Activated T-cell treated with anti-CD3 and anti-CD28 coated beads for 48 hours (primary cell): ENCODE data around the gene PPIC.

ENCODE experiments used
- DNase-seq: peaks from one replicate; pipeline ENCODE4 v3.0.0-alpha.2; 2020; ENCODE audit warnings: low read depth

Gene PPIC

GRCh38 chr5:123036391-123037103 lies at the start of gene PPIC:
Gene PPIC (minus strand): TSS chr5:123036725. CDS start chr5:123036625, 100 bp downstream.
- DNase-seq: no peak

- no peak for DNase-seq
Observed at GRCh38 chr5:123085638-123086286, 49.2 kb upstream of the PPIC start.

GRCh38 chr5:123084730-123085605 lies 48.4 kb upstream of the PPIC start:
- DNase-seq: no peak

DNA sequence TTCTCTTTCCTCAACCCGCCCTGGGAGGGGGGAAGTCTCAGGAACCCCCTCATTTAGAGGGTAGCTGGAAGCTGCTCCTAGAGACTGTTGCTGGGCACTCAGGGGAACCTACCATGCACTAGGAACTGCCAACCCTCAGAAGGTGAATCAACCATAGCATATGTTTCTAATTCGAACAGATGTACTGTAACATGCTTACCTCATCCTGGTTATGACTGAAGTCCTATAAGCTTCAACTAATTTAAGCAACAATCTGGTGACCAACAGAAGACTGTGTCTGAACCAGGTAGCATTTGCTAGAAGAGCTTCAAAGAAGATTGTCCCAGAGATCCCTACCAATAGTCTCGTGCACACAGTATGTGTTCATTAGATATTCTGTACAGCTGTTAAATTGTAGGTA lies 46.8 kb upstream of the PPIC start:
- DNase-seq: no peak

DNA sequence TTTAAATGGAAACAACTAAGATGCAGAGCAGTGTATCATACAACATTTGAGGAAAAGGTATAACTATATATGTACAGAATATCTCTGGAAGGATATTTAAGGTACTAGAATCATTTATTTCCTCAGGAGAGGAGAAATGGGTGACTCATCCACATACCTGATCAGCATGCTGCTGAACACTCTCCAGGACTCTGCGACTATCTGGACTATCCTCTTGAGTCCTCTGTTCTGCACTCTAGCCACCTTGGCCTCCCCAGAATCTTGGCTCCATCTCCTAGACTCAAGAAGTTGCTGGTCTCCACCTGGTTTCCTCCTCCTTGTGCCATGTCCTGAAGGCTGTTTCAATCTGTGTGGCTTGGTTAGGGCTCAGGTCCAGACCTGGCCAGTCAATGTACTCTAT lies 43.7 kb upstream of the PPIC start:
- DNase-seq: no peak

DNA sequence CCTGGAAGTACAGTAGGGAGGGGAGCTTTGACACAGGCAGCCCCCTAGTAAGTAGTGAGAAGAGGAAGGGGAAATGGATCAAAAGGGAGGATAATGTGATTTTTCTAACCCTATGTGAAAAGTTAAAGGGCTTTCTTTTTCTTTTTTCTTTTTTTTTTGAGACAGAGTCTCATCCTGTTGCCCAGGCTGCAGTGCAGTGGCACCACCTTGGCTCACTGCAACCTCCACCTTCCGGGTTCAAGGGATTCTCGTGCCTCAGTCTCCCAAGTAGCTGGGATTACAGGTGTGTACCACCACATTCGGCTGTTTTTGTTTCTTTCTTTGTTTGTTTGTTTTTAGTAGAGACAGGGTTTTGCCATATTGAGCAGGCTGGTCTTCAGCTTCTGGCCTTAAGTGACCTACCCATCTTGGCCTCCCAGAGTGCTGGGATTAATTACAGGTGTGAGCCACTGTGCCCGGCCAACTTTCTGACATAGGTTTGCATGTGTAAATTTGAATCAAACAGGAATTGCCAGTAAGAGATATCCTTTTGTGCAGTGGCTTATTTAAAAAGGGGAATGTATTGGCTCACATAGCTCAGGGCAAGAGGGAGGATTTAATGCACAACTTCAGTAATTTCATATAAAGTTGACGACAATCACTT lies 39.1 kb upstream of the PPIC start:
- no peak for DNase-seq

- no peak for DNase-seq
Observed at GRCh38 chr5:123068368-123068938, 31.9 kb upstream of the PPIC start.

DNA sequence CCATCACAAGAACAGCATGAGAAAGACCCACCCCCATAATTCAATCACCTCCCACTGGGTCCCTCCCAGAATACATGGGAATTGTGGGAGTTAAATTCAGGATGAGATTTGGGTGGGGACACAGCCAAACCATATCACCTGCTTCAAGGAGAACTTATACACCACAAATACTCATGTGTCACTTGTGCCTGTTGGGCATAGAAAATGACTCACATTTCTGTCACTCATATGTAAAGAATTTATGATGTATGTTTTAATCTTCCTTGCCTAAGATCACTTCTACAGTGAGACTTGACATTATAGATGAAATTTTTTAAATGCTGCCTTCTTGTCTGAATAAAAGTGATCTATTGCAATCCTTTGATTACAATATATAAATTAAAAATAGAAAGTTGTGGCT lies 29.5 kb upstream of the PPIC start:
- no peak for DNase-seq

DNA sequence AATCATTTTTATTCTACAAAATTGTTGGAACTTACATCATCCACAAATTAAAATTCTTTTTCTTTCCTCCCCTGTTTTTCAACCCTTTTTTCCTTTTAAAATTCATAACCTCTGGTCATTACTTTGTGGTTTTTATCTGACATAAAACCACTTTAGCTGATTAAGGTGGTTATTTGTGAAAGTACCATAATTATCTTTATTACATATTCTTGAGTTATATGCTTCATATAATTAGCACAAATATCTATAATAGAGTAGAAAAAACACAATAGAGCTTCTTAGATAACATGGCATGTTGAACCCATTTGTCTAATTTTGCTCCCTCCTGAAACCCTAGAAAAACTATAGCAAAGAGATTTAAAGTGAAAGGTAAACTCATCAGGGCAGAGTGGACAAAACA lies 22.9 kb upstream of the PPIC start:
- DNase-seq: no peak

DNA sequence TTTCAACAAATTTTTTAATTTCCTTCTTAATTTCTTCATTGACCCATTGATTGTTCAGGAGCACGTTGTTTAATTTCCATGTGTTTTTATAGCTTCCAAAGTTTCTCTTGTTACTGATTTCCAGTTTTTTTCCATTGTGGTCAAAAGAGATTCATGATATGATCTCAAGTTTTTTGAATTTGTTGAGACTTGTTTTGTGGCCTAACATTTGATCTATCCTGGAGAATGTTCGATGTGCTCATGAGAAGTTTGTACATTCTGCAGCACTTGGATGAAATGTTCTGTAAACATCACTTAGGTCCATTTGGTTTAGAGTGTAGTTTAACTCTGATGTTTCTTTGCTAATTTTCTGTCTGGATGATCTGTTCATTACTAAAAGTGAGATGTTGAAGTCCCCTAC lies 14.7 kb upstream of the PPIC start:
- DNase-seq: no peak

DNA sequence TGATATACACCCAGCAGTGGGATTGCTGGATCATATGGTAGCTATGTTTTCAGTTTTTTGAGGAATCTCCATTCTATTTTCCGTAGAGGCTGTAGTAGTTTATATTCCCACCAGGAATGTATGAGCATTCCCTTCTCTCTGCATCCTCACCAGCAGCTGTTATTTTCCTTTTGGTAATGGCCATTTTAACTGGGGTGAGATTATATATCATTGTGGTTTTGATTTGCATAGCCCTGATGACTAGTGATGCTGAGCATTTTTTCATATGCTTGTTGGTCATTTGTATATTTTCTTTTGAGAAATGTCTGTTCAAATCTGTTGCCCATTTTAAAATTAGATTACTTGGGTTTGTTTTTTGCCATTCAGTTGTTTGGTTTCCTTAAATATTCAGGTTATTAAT lies 11.2 kb upstream of the PPIC start:
- no peak for DNase-seq

DNA sequence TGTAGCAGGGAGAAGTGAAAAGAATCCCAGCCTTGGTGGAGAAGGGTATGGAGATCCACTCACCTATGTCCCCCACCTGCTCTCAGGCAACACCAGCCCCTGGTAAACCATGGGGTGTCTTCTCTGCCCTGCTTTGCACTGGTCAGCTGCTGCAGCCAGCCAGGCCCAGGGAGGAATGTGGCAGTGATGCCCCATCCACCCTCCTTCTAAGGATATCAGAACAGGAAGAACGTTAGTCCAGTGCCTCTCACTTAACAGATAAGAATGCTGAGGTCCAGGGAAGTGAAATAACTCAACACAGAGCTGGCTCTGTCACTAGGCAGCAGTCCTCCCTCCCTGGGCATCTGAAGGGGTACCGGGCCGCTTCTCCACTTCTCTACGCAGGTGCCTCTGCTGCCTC lies 9.7 kb upstream of the PPIC start:
- DNase-seq: no peak

GRCh38 chr5:123044926-123045617 lies 8.5 kb upstream of the PPIC start:
- DNase-seq: no peak

GRCh38 chr5:123039673-123040072 lies 3.1 kb upstream of the PPIC start:
- no peak for DNase-seq

DNA sequence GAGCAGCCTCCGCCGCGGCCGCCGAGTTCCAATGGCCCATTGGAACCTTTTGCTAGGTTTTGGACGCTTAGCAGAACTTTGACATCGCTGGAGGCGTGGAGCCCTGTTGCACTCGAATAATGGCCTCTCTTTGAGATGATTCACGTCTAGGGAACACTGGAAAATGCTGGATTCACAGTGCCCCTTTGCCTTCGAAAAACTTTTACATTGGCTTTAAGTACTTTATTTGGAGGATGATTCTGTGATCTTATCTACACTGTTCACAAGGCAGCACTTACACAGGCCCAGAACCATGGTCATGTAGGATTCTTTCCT lies 536 bp upstream of the PPIC start:
- no peak for DNase-seq

GRCh38 chr5:123035918-123036390 lies 571 bp downstream of the PPIC start:
- no peak for DNase-seq

DNA sequence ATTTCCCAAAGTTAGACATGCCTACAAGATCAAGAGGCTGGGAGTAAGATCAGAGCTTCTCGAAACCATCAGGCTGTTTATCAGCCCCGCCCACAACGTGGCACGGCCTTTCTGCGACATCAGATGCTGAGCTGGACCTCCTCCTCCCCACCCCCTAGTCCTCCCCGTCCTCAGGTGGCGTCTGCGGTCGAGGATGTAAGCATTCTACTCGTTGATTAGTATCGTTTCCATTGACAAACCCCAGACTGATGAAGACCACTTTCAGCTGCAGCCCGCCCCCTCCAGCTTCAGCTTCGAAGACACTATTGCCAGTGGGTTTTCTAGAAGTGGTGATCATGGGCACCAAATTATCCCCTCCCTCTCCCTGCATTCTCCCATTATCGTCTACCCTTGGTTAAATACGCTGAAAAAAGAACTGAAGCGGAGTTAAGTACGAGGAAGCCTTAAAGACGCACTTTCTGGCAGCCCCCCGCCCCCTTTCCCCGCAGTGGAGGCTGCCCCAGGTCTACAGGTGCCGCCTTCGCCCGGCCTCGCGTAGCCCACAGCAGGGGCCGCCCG lies 1.1 kb downstream of the PPIC start:
- no peak for DNase-seq

DNA sequence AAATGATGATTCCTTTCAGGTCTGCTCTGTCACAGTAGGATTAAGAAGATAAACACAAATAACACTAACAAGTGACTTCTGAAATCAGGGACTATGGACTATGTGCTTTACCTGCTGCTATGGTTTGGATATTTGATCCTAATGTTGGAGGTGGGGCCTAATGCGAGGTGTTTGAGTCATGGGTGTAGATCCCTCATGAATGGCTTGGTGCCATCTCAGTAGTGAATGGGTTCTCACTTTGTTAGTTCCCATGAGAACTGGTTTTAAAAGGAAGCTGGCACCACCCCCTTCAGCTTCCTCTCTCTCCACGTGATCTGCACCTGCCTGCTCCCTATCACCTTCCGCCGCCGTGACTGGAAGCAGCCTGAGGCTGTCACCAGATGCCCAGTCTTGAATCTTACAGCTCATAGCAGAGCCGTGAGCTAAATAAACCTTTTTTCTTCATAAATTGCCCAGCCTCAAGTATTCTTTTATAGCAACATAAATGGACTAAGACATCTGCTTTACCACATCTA lies 3.3 kb downstream of the PPIC start:
- no peak for DNase-seq

DNA sequence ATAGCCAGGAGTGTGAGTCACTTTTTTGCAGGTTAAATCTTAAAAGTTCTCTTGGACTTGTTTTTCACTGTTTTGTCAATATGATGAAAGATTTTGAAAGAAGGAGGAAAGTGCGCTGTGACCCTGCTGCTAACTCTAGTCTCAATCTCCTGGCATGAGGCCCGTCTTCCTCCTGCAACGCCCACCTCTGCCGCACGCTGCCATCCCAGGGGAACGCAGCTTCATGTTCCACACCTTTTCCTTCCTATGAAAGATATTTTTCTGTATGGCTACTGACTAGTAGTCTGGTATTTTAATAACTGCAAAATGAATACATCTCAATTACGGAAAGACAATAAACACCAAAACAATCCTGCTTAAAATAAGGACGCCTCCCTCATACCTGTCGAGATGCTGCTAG lies 8.3 kb downstream of the PPIC start:
- DNase-seq: no peak

- no peak for DNase-seq
Observed at GRCh38 chr5:123014689-123015088, 21.8 kb downstream of the PPIC start.

DNA sequence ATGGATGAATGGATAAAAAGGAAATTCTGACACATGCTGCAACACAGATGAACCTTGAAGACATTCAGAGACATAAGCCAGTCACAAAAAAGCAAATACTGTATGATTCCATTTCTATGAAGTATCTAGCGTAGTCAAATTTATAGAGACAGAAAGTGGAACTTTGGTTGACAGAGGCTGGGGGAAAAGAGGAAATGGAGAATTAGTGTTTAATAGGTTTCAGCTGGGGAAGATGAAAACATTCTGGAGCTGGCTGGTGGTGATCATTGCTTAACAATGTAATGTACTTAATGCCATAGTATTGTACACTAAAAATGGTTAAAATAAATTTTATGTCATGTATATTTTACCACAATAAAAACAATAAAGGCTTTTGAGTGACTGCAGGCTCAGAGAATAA lies 24.2 kb downstream of the PPIC start:
- DNase-seq: no peak
